HepG2 (cell line): ENCODE results near the gene PTPN14. TPM values are rescaled to one million over a fixed set of nuclear protein-coding genes. Genes with fewer than 3 reads are reported as not detected.

Experiments used
- ATAC-seq: fragments of 200-7000 bp; cut with Tn5 transposase; 3 replicates; pipeline ENCODE4 v1.9.1; 2020; ENCODE audit warnings: mild to moderate bottlenecking, moderate library complexity
- BruUV-seq: library from RNA; stranded (reverse); fragments of 400-500 nt; replicated peaks from 2 replicates; lab custom pipeline; 2021; lab: Mats Ljungman, UMichigan
- CTCF ChIA-PET: fragments of 300-600 bp; formaldehyde crosslinking; extraction: SDS; loops from one replicate; lab custom pipeline; 2021; ENCODE audit warnings: low total read pairs, inconsistent platforms, low intra/inter-chr PET ratio; lab: Yijun Ruan, JAX
- POLR2A ChIA-PET: fragments of 350-600 bp; sonication (Branson Sonifier 250); formaldehyde crosslinking; loops from one replicate; lab custom pipeline; 2020; ENCODE audit warnings: antibody characterized with exemption, inconsistent platforms; lab: Yijun Ruan, JAX
- DNase-seq: peaks from one replicate; pipeline ENCODE4 v3.0.0-alpha.2; 2015; ENCODE audit warnings: low spot score
- FAIRE-seq: peaks from 3 replicates; lab custom pipeline; 2011; peaks lifted over from hg19 to GRCh38; lab: Jason Lieb, UNC
- H2AFZ ChIP-seq: one replicate; pipeline ENCODE4 v1.6.1; 2011; ENCODE audit warnings: low read length, inconsistent platforms
- H3K27ac ChIP-seq: fragments of 300-600 bp; 3 replicates; pipeline ENCODE4 v1.8.0; 2011; ENCODE audit warnings: mixed run types, mild to moderate bottlenecking, mixed read lengths, low read length, inconsistent platforms; ENCODE audit not compliant: insufficient read depth; ENCODE audit errors: extremely low read length
- H3K27me3 ChIP-seq, 2 experiments: fragments of 200-600 bp in 1 of 2; 2 replicates in 1 of 2; 3 replicates in 1 of 2; pipeline versions ENCODE4 v1.6.0 to v1.8.0; 2011; ENCODE audit warnings: low read length in 2 of 2, mild to moderate bottlenecking in 2 of 2, moderate library complexity in 2 of 2, inconsistent platforms in 1 of 2; ENCODE audit not compliant: insufficient read depth in 2 of 2, control insufficient read depth in 1 of 2
- H3K36me3 ChIP-seq, 2 experiments: fragments of 200-600 bp in 1 of 2; replicated peaks in 1 of 2; 2 replicates in 1 of 2; 3 replicates in 1 of 2; pipeline versions ENCODE4 v1.5.1 to v1.8.0; 2011; ENCODE audit warnings: low read length in 2 of 2, inconsistent platforms in 1 of 2; ENCODE audit not compliant: insufficient read depth in 2 of 2, control insufficient read depth in 1 of 2
- H3K4me1 ChIP-seq: 2 replicates; pipeline ENCODE4 v1.5.1; 2012; ENCODE audit warnings: low read length, inconsistent platforms; ENCODE audit not compliant: insufficient read depth
- H3K4me2 ChIP-seq: 2 replicates; pipeline ENCODE4 v1.6.0; 2011; ENCODE audit warnings: low read depth, low read length, inconsistent platforms
- H3K4me3 ChIP-seq, 3 experiments: fragments of 200-600 bp in 1 of 3; sonication (generic), shearing (Covaris generic) in 1 of 3; replicated peaks in 1 of 3; 2 replicates each; pipeline ENCODE4 v1.5.1; 2011 to 2016; ENCODE audit warnings: low read length in 3 of 3, inconsistent platforms in 2 of 3, low read depth in 2 of 3, mild to moderate bottlenecking in 2 of 3, control low read depth in 1 of 3, mixed read lengths in 1 of 3; ENCODE audit not compliant: insufficient read depth in 1 of 3
- H3K79me2 ChIP-seq: one replicate; pipeline ENCODE4 v1.6.1; 2011; ENCODE audit warnings: low read length, inconsistent platforms; ENCODE audit not compliant: insufficient read depth
- H3K9ac ChIP-seq: 2 replicates; pipeline ENCODE4 v1.6.0; 2011; ENCODE audit warnings: mild to moderate bottlenecking, low read depth, low read length, inconsistent platforms; ENCODE audit not compliant: insufficient read depth
- H3K9me3 ChIP-seq: 2 replicates; pipeline ENCODE4 v1.5.1; 2012; ENCODE audit warnings: mild to moderate bottlenecking, low read length
- H4K20me1 ChIP-seq: 2 replicates; pipeline ENCODE4 v1.6.0; 2011; ENCODE audit warnings: inconsistent platforms, mild to moderate bottlenecking, low read length, moderate library complexity; ENCODE audit not compliant: insufficient read depth
- FOXO1 ChIP-seq: sonication (generic); formaldehyde crosslinking; IDR thresholded peaks from 2 replicates; pipeline ENCODE4 v1.4.0; 2020; ENCODE audit warnings: missing genetic modification reagents
- HOXA9 ChIP-seq: sonication (generic); formaldehyde crosslinking; IDR thresholded peaks from 2 replicates; pipeline ENCODE4 v1.8.1; 2022; ENCODE audit warnings: missing genetic modification reagents, mild to moderate bottlenecking, moderate library complexity, borderline replicate concordance
- IRX3 ChIP-seq: sonication (generic); formaldehyde crosslinking; IDR thresholded peaks from 2 replicates; pipeline ENCODE4 v1.8.1; 2023; ENCODE audit warnings: mild to moderate bottlenecking, low read depth, missing genetic modification reagents, borderline replicate concordance
- KDM2A ChIP-seq: sonication (generic); formaldehyde crosslinking; IDR thresholded peaks from 2 replicates; pipeline ENCODE4 v1.4.0; 2020; ENCODE audit warnings: low read depth, missing genetic modification reagents, borderline replicate concordance
- NONO ChIP-seq, 2 experiments: fragments of 450-650 bp in 1 of 2; sonication (generic) in 1 of 2; formaldehyde crosslinking in 1 of 2; IDR thresholded peaks in 1 of 2; conservative IDR thresholded peaks in 1 of 2; 2 replicates each; pipeline versions ENCODE4 v1.6.1 to v1.8.0; 2017 to 2022; ENCODE audit warnings: mild to moderate bottlenecking in 1 of 2, missing genetic modification reagents in 1 of 2, moderate library complexity in 1 of 2
- NR2F6 ChIP-seq, 2 experiments: IDR thresholded peaks; 2 replicates each; pipeline ENCODE4 v1.6.1; 2016; ENCODE audit warnings: antibody characterized with exemption in 1 of 2, mild to moderate bottlenecking in 1 of 2
- SALL1 ChIP-seq: sonication (generic); formaldehyde crosslinking; IDR thresholded peaks from 2 replicates; pipeline ENCODE4 v1.8.0; 2022; ENCODE audit warnings: mild to moderate bottlenecking, missing genetic modification reagents
- ZNF275 ChIP-seq: sonication (generic); formaldehyde crosslinking; IDR thresholded peaks from 2 replicates; pipeline ENCODE4 v1.8.0; 2022; ENCODE audit warnings: missing genetic modification reagents, mild to moderate bottlenecking, inconsistent platforms, borderline replicate concordance
- WGBS: methylation state at CpG from one replicate; pipeline ENCODE4 v1.1.6; 2017; ENCODE audit warnings: low lambda C conversion rate; 5-methylcytosine and 5-hydroxymethylcytosine counted together
- in situ Hi-C: cut with HindIII; loops from 2 replicates; pipeline ENCODE4 v1.10.0; 2017; ENCODE audit warnings: low pct_unique_long_range_greater_than_20kb; ENCODE audit not compliant: extremely low pct_ligation_motif_present
- intact Hi-C: fragments of 100-400 bp; cut with micrococcal nuclease; formaldehyde crosslinking; loops from one replicate; pipeline ENCODE4 v1.10.0; 2022; ENCODE audit not compliant: unreplicated experiment
- polyA plus RNA-seq, 8 experiments: library from polyadenylated mRNA; depleted of rRNA in 3 of 8; stranded (reverse) in 7 of 8; unstranded in 1 of 8; fragments of >200 nt; fragmentation: Illumina TruSeq in 4 of 8; extraction: Trizol in 4 of 8; gene quantifications; 2 replicates each; pipeline versions ENCODE4 v1.2.1 to v1.2.3, GENCODE V29; 2011 to 2016; ENCODE audit warnings: low read depth in 4 of 8, missing spikeins in 1 of 8, mixed read lengths in 1 of 8; ENCODE audit not compliant: insufficient read depth in 1 of 8
- total RNA-seq, 5 experiments: library from RNA; depleted of rRNA; stranded (reverse); fragments of >200 nt; fragmentation: Illumina TruSeq; extraction: Trizol; gene quantifications; 2 replicates each; pipeline ENCODE4 v1.2.3, GENCODE V29; 2016; ENCODE audit warnings: low read depth in 1 of 5
- TF ChIP-seq, protein P1 (sequence below): IDR thresholded peaks from 2 replicates; pipeline ENCODE4 v1.6.1; 2018; ENCODE audit warnings: missing genetic modification reagents

PTPN14 gene
- total and polyA plus RNA-seq, 2 of the 13 experiments (the other 11 are each of a cell fraction or from before 2014, with no cell fraction given), result 3.9 to 4.7 TPM

DNA sequence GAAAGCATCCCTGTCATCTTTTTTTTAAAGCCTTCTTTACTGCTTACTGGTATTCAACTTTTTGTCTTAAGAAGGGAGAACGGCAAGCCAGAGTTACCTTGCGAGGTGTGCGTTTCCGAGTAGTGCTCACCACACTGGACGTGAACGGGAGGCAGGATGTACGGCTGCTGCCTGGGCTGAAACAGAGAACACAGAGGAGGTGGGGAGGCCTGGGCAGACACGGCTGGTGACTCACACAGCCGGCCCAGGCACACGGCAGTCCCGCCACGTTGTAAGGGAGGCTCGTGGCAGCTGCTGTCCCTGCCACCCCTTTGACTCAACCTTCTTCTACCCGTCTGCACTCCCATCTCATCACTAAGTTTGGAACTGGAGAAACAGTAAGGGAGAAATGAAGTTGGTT lies 164.7 kb downstream of the PTPN14 start:
- TF ChIP-seq IRX3 (CRISPR knock-in tag), result no peak
- no peak for TF ChIP-seq HOXA9 (CRISPR knock-in tag)
- TF ChIP-seq KDM2A (CRISPR knock-in tag), result no peak
- no peak for TF ChIP-seq FOXO1 (CRISPR knock-in tag)
- TF ChIP-seq SALL1 (CRISPR knock-in tag), result no peak
- TF ChIP-seq, protein P1, sequence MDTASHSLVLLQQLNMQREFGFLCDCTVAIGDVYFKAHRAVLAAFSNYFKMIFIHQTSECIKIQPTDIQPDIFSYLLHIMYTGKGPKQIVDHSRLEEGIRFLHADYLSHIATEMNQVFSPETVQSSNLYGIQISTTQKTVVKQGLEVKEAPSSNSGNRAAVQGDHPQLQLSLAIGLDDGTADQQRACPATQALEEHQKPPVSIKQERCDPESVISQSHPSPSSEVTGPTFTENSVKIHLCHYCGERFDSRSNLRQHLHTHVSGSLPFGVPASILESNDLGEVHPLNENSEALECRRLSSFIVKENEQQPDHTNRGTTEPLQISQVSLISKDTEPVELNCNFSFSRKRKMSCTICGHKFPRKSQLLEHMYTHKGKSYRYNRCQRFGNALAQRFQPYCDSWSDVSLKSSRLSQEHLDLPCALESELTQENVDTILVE (CRISPR knock-in tag), result no peak
- no peak for TF ChIP-seq NONO (IDR thresholded peaks at IDR 0.05)
- no peak for TF ChIP-seq NONO (CRISPR knock-in tag; conservative IDR thresholded peaks at IDR 0.05)
- TF ChIP-seq NR2F6 (IDR thresholded peaks at IDR 0.05), result no peak
- no peak for TF ChIP-seq NR2F6 (CRISPR knock-in tag; IDR thresholded peaks at IDR 0.05)
- no peak for TF ChIP-seq ZNF275
- TF ChIP-seq, all 625 proteins: peak for 0
- no peaks in the 10 kb centered on the region for H3K79me2 ChIP-seq
- no peak overlapping the region for H3K4me2 ChIP-seq
- ATAC-seq (no peak), DNase-seq (no peak), FAIRE-seq (no peak)
- in situ Hi-C loops (no loop called here), intact Hi-C loops (no loop called here)
- H3K27ac ChIP-seq, result no peak overlapping the region
- H4K20me1 ChIP-seq, result no peaks in the 10 kb centered on the region
- POLR2A ChIA-PET, result no interaction called here
- no peak overlapping the region for H3K4me3 ChIP-seq
- H3K4me1 ChIP-seq, result no peaks in the 10 kb centered on the region
- H3K9ac ChIP-seq, result no peak overlapping the region
- CTCF ChIA-PET, result no interaction called here
- BruUV-seq, result no TSS peak
- 88% methylated on average over 14 of the region's 14 CpGs for WGBS
- H3K9me3 ChIP-seq, result no peaks in the 10 kb centered on the region
- peaks cover 6 to 18% of the 10 kb centered on the region in 2 experiments; a peak in 4 of 5 replicates for H3K36me3 ChIP-seq
- H3K27me3 ChIP-seq, result no peaks in the 10 kb centered on the region
- no peak overlapping the region for H2AFZ ChIP-seq
